Stimulated activated CD8-positive, alpha-beta memory T cell treated with anti-CD3 and anti-CD28 coated beads, Interleukin-4, amount 100 ng/mL, for 4 hours (primary cell): ENCODE measurements around the gene MCF2L2.
A peak's percentile ranks its signal among the peaks of the same experiment; 100 is the strongest.

Source experiments
- DNase-seq, 2 donors: peaks; one replicate each; pipeline ENCODE4 v3.0.0-alpha.2; 2020; ENCODE audit warnings: low read depth in 2 of 2, low spot score in 1 of 2

The MCF2L2 gene

GRCh38 chr3:183296944-183297343, 131.5 kb downstream of the MCF2L2 start:
- DNase-seq, result no peak

- no peak for DNase-seq
These were observed 133.2 kb downstream of the MCF2L2 start for GRCh38 chr3:183295211-183295610.

- DNase-seq, result no peak
These were observed 134.5 kb downstream of the MCF2L2 start for GRCh38 chr3:183293966-183294365.

GRCh38 chr3:183291497-183292031, 136.9 kb downstream of the MCF2L2 start:
- no peak for DNase-seq

- no peak for DNase-seq
These were observed 138.2 kb downstream of the MCF2L2 start for GRCh38 chr3:183290216-183290615.

GRCh38 chr3:183288117-183288516, 140.3 kb downstream of the MCF2L2 start:
- DNase-seq, result no peak

GRCh38 chr3:183287301-183287971, 141.0 kb downstream of the MCF2L2 start:
- DNase-seq, result no peak

GRCh38 chr3:183285828-183286457, 142.5 kb downstream of the MCF2L2 start:
- DNase-seq, result peak; percentile 81 to 91

- DNase-seq, result no peak
These were observed 143.1 kb downstream of the MCF2L2 start for GRCh38 chr3:183285318-183285717.

- no peak for DNase-seq
These were observed 143.8 kb downstream of the MCF2L2 start for GRCh38 chr3:183284570-183284969.

- DNase-seq, result no peak
These were observed 144.5 kb downstream of the MCF2L2 start for GRCh38 chr3:183283886-183284285.

GRCh38 chr3:183281126-183281797, 147.2 kb downstream of the MCF2L2 start:
- no peak for DNase-seq

GRCh38 chr3:183279371-183279770, 149.0 kb downstream of the MCF2L2 start:
- DNase-seq, result no peak

- DNase-seq, result no peak
These were observed 149.8 kb downstream of the MCF2L2 start for GRCh38 chr3:183278479-183279088.

GRCh38 chr3:183277260-183277659, 151.2 kb downstream of the MCF2L2 start:
- no peak for DNase-seq

GRCh38 chr3:183275937-183276336, 152.5 kb downstream of the MCF2L2 start:
- DNase-seq, result no peak

- DNase-seq, result no peak
These were observed 153.0 kb downstream of the MCF2L2 start for GRCh38 chr3:183275418-183275817.

- DNase-seq, result no peak
These were observed 153.8 kb downstream of the MCF2L2 start for GRCh38 chr3:183274609-183275008.

- no peak for DNase-seq
These were observed 155.6 kb downstream of the MCF2L2 start for GRCh38 chr3:183272791-183273190.

- no peak for DNase-seq
These were observed 156.3 kb downstream of the MCF2L2 start for GRCh38 chr3:183272142-183272541.

GRCh38 chr3:183270344-183270743, 158.1 kb downstream of the MCF2L2 start:
- no peak for DNase-seq

GRCh38 chr3:183269345-183269744, 159.1 kb downstream of the MCF2L2 start:
- DNase-seq, result no peak
